ENCODE data around the gene ULK1. TPM values are rescaled to one million over a fixed set of nuclear protein-coding genes. Genes with fewer than 3 reads are reported as not detected.

The ULK1 gene
- total RNA-seq, 1 donor from 2014 or later = 69.3 TPM

DNA sequence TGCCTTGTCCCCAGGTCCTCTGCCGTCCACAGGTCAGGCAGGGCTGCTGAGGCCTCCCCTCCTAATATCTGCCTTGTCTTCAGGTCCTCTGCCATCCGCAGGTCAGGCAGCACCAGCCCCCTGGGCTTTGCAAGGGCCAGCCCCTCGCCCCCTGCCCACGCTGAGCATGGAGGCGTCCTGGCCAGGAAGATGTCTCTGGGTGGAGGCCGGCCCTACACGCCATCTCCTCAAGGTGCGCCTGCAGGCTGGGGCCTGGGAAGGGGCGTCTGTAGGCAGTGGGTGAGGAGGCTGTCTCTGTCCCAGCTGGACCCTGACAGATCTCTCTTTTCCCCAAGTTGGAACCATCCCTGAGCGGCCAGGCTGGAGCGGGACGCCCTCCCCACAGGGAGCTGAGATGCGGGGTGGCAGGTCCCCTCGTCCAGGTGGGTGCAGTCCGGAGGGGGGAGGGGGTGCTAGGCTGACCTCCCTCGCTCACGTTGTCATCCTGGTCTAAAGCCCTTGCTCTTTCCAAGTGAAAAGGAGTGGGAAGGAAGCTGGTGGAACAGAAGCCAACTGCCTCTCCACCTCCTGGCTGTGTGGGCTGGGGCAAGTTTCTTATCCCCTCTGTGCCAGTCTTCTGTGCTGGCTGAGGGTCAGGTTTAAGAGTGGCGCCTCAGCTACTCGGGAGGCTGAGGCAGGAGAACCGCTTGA is 20.7 kb downstream of the ULK1 start:
- DNase-seq (ENCODE audit: low read depth, low spot score) = no peak
- no peak overlapping the region for H3K27ac Mint-ChIP-seq (ENCODE audit: unreplicated experiment)
- H3K4me3 Mint-ChIP-seq = no peak overlapping the region
- H3K36me3 Mint-ChIP-seq (ENCODE audit: low read depth) = no peaks in the 10 kb centered on the region
- no peaks in the 10 kb centered on the region for H3K4me1 Mint-ChIP-seq
- no peaks in the 10 kb centered on the region for H3K27me3 Mint-ChIP-seq (ENCODE audit: low read depth)
- no peak for TF ChIP-seq CTCF (conservative IDR thresholded peaks at IDR 0.05)
- H3K9me3 Mint-ChIP-seq = no peaks in the 10 kb centered on the region

DNA sequence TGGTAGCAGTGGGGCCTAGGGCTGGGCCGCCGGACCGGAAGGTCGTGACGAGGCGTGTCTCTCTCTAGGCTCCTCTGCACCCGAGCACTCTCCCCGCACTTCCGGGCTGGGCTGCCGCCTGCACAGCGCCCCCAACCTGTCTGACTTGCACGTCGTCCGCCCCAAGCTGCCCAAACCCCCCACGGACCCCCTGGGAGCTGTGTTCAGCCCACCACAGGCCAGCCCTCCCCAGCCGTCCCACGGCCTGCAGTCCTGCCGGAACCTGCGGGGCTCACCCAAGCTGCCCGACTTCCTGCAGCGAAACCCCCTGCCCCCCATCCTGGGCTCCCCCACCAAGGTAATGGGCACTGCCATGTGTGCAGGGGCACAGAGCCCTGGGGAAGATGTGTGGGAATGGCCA is 21.4 kb downstream of the ULK1 start:
- Mint-ChIP-seq H3K4me1 (no peaks in the 10 kb centered on the region), H3K9me3 (no peaks in the 10 kb centered on the region), H3K27ac (ENCODE audit: unreplicated experiment) (no peak overlapping the region), H3K4me3 (no peak overlapping the region), H3K27me3 (ENCODE audit: low read depth) (no peaks in the 10 kb centered on the region), H3K36me3 (ENCODE audit: low read depth) (no peaks in the 10 kb centered on the region)
- DNase-seq (ENCODE audit: low read depth, low spot score) = no peak
- no peak for TF ChIP-seq CTCF (conservative IDR thresholded peaks at IDR 0.05)

DNA sequence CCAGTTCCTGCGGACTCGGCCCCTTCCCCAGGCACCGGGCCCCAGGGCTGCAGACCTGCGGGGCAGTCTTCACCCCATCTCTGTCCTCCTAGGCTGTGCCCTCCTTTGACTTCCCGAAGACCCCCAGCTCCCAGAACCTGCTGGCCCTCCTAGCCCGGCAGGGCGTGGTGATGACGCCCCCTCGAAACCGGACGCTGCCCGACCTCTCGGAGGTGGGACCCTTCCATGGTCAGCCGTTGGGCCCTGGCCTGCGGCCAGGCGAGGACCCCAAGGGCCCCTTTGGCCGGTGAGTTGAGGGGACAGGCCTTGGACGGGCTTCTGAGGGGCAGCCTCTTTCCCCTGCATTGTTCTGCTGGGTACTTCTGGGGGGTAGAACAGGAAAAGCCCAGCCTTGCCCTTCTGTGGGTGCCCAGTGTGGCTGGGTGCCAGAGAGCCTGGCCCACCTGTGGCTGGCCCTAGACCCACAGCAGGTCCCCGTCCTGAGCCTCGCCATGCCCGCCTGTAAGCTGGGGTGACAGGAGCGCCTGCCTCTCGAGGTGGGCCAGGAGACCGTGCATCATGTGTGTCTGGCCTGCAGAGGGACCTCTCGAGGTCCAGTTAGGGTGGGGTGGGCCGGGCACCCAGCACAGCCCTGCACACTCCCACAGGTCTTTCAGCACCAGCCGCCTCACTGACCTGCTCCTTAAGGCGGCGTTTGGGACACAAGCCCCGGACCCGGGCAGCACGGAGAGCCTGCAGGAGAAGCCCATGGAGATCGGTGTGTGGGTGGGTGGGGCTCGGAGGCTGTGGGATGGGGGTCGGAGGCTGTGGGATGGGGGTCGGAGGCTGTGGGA is 22.1 kb downstream of the ULK1 start:
- no peak for DNase-seq (ENCODE audit: low read depth, low spot score)
- no peak for TF ChIP-seq CTCF (conservative IDR thresholded peaks at IDR 0.05)
- no peaks in the 10 kb centered on the region for H3K27me3 Mint-ChIP-seq (ENCODE audit: low read depth)
- no peaks in the 10 kb centered on the region for H3K9me3 Mint-ChIP-seq
- H3K27ac Mint-ChIP-seq (ENCODE audit: unreplicated experiment) = no peak overlapping the region
- no peaks in the 10 kb centered on the region for H3K4me1 Mint-ChIP-seq
- H3K36me3 Mint-ChIP-seq (ENCODE audit: low read depth) = no peaks in the 10 kb centered on the region
- H3K4me3 Mint-ChIP-seq = no peak overlapping the region

GRCh38 chr12:131917139-131917710 is 22.8 kb downstream of the ULK1 start:
- no peak for DNase-seq (ENCODE audit: low read depth, low spot score)
- no peaks in the 10 kb centered on the region for H3K27me3 Mint-ChIP-seq (ENCODE audit: low read depth)

More at GRCh38 chr12:131917139-131917710, 22.8 kb downstream of the ULK1 start:
- no peaks in the 10 kb centered on the region for H3K4me1 Mint-ChIP-seq
- H3K9me3 Mint-ChIP-seq = no peaks in the 10 kb centered on the region
- no peak overlapping the region for H3K4me3 Mint-ChIP-seq
- no peak for TF ChIP-seq CTCF (conservative IDR thresholded peaks at IDR 0.05)
- no peak overlapping the region for H3K27ac Mint-ChIP-seq (ENCODE audit: unreplicated experiment)
- no peaks in the 10 kb centered on the region for H3K36me3 Mint-ChIP-seq (ENCODE audit: low read depth)
